K562 (cell line): ENCODE measurements around the gene REEP2. TPM values are rescaled to one million over a fixed set of nuclear protein-coding genes. Genes with fewer than 3 reads are reported as not detected.

ENCODE experiments used
- ATAC-seq: fragments of 200-7000 bp; cut with Tn5 transposase; 3 replicates; pipeline ENCODE4 v1.9.1; 2020; ENCODE audit warnings: moderate library complexity
- BruUV-seq: library from RNA; stranded (reverse); fragments of 400-500 nt; replicated peaks from 2 replicates; lab custom pipeline; 2021; lab: Mats Ljungman, UMichigan
- CTCF ChIA-PET: fragments of 300-600 bp; formaldehyde crosslinking; extraction: SDS; loops from one replicate; lab custom pipeline; 2021; ENCODE audit warnings: low intra/inter-chr PET ratio; lab: Yijun Ruan, JAX
- POLR2A ChIA-PET: fragments of 300-600, 350-650 bp; sonication (Branson Sonifier 250); formaldehyde crosslinking; extraction: SDS; loops from one replicate; lab custom pipeline; 2021; ENCODE audit warnings: antibody characterized with exemption, inconsistent platforms; lab: Yijun Ruan, JAX
- DNase-seq, 4 experiments: peaks; one replicate each; pipeline versions ENCODE4 v3.0.0 to v3.0.0-alpha.2; 2011 to 2018; ENCODE audit warnings: low spot score in 3 of 4, mixed read lengths in 3 of 4; ENCODE audit errors: extremely low read depth in 1 of 4
- FAIRE-seq: peaks from 2 replicates; lab custom pipeline; 2011; peaks lifted over from hg19 to GRCh38; lab: Jason Lieb, UNC
- H2AFZ ChIP-seq: 2 replicates; pipeline ENCODE4 v1.6.0; 2011; ENCODE audit warnings: low read depth, low read length, control low read depth, inconsistent platforms
- H3K27ac ChIP-seq: fragments of 200-600 bp; 3 replicates; pipeline ENCODE4 v1.8.0; 2011; ENCODE audit warnings: low read depth, mild to moderate bottlenecking, control low read depth, inconsistent platforms, low read length, moderate library complexity, mixed read lengths; ENCODE audit errors: extremely low read depth
- H3K27me3 ChIP-seq, 2 experiments: fragments of 300-600 bp in 1 of 2; 2 replicates in 1 of 2; 3 replicates in 1 of 2; pipeline versions ENCODE4 v1.6.0 to v1.8.0; 2011; ENCODE audit warnings: inconsistent platforms in 2 of 2, low read length in 2 of 2, mild to moderate bottlenecking in 1 of 2, mixed read lengths in 1 of 2, moderate library complexity in 1 of 2; ENCODE audit not compliant: control insufficient read depth in 2 of 2, insufficient read depth in 2 of 2
- H3K36me3 ChIP-seq: fragments of 300-600 bp; 3 replicates; pipeline ENCODE4 v1.8.0; 2011; ENCODE audit warnings: mild to moderate bottlenecking, low read length, inconsistent platforms; ENCODE audit not compliant: control insufficient read depth, insufficient read depth
- H3K4me1 ChIP-seq, 2 experiments: fragments of 200-600 bp in 1 of 2; replicated peaks in 1 of 2; 2 replicates in 1 of 2; 3 replicates in 1 of 2; pipeline versions ENCODE4 v1.5.1 to v1.8.0; 2011; ENCODE audit warnings: inconsistent platforms in 2 of 2, low read length in 2 of 2, mild to moderate bottlenecking in 1 of 2, mixed read lengths in 1 of 2, moderate library complexity in 1 of 2; ENCODE audit not compliant: control insufficient read depth in 2 of 2, insufficient read depth in 2 of 2
- H3K4me2 ChIP-seq: 2 replicates; pipeline ENCODE4 v1.6.1; 2011; ENCODE audit warnings: low read length, control low read depth, inconsistent platforms, mixed read lengths; ENCODE audit not compliant: insufficient read depth
- H3K4me3 ChIP-seq: fragments of 200-600 bp; sonication (generic), shearing (Covaris generic); 2 replicates; pipeline ENCODE4 v1.5.1; 2016; ENCODE audit warnings: control low read depth, inconsistent platforms
- H3K79me2 ChIP-seq: fragments of 200-600 bp; 3 replicates; pipeline ENCODE4 v1.8.0; 2011; ENCODE audit warnings: low read length, inconsistent platforms; ENCODE audit not compliant: control insufficient read depth, insufficient read depth
- H3K9ac ChIP-seq, 2 experiments: 2 replicates each; pipeline versions ENCODE4 v1.6.0 to v1.6.1; 2011; ENCODE audit warnings: low read depth in 2 of 2, low read length in 2 of 2, control low read depth in 1 of 2, inconsistent platforms in 1 of 2, mild to moderate bottlenecking in 1 of 2, mixed read lengths in 1 of 2; ENCODE audit not compliant: insufficient read depth in 1 of 2
- H3K9me1 ChIP-seq: one replicate; pipeline ENCODE4 v1.6.0; 2011; ENCODE audit warnings: inconsistent platforms, mild to moderate bottlenecking, low read length, moderate library complexity; ENCODE audit not compliant: control insufficient read depth, insufficient read depth
- H3K9me3 ChIP-seq: replicated peaks from 2 replicates; pipeline ENCODE4 v1.5.1; 2011; ENCODE audit warnings: low read depth, low read length, inconsistent platforms; ENCODE audit not compliant: control insufficient read depth, insufficient read depth
- H4K20me1 ChIP-seq: replicated peaks from 2 replicates; pipeline ENCODE4 v1.6.1; 2011; ENCODE audit warnings: low read length, inconsistent platforms, mixed read lengths; ENCODE audit not compliant: control insufficient read depth, insufficient read depth
- DNMT1 ChIP-seq: fragments of 450-650 bp; IDR thresholded peaks from 2 replicates; pipeline ENCODE4 v1.6.1; 2016; ENCODE audit warnings: antibody characterized with exemption, mild to moderate bottlenecking
- ILF3 ChIP-seq: fragments of 450-650 bp; IDR thresholded peaks from 2 replicates; pipeline ENCODE4 v1.6.1; 2018; ENCODE audit warnings: antibody characterized with exemption, mild to moderate bottlenecking, moderate library complexity, borderline replicate concordance
- NONO ChIP-seq, 2 experiments: fragments of 200-400 bp in 1 of 2; fragments of 450-650 bp in 1 of 2; formaldehyde crosslinking in 1 of 2; IDR thresholded peaks; 2 replicates each; pipeline ENCODE4 v1.6.1; 2017; ENCODE audit warnings: low read depth in 2 of 2, mild to moderate bottlenecking in 2 of 2, moderate library complexity in 2 of 2, low read length in 1 of 2
- NR2F6 ChIP-seq: fragments of 450-650 bp; formaldehyde crosslinking; IDR thresholded peaks from 2 replicates; pipeline ENCODE4 v1.4.0; 2020; ENCODE audit warnings: mild to moderate bottlenecking
- PML ChIP-seq: IDR thresholded peaks from 2 replicates; pipeline ENCODE4 v1.6.1; 2012; ENCODE audit warnings: low read length, inconsistent platforms
- POLR2AphosphoS5 ChIP-seq: IDR thresholded peaks from 2 replicates; pipeline ENCODE4 v1.6.1; 2011; ENCODE audit warnings: mild to moderate bottlenecking, low read depth, low read length, moderate library complexity; ENCODE audit not compliant: control insufficient read depth, insufficient read depth
- SRSF3 ChIP-seq: fragments of 200-400 bp; formaldehyde crosslinking; IDR thresholded peaks from 2 replicates; pipeline ENCODE4 v1.6.1; 2016; ENCODE audit warnings: mild to moderate bottlenecking, low read length, moderate library complexity; ENCODE audit not compliant: insufficient read depth
- SUPT5H ChIP-seq: fragments of 450-650 bp; IDR thresholded peaks from 2 replicates; pipeline ENCODE4 v1.6.1; 2016
- ZBTB40 ChIP-seq, 2 experiments: fragments of 450-650 bp in 1 of 2; sonication (generic) in 1 of 2; formaldehyde crosslinking in 1 of 2; IDR thresholded peaks; 2 replicates each; pipeline versions ENCODE4 v1.7.1 to v1.9.0; 2016 to 2022; ENCODE audit warnings: inconsistent platforms in 1 of 2, mild to moderate bottlenecking in 1 of 2, missing genetic modification reagents in 1 of 2
- WGBS: fragments of 100-300 bp; shearing (Covaris generic); methylation state at CpG from one replicate; pipeline ENCODE4 v1.1.6; 2016; ENCODE audit warnings: low coverage, mixed read lengths; ENCODE audit not compliant: insufficient coverage; ENCODE audit errors: missing lambda C conversion rate; 5-methylcytosine and 5-hydroxymethylcytosine counted together
- in situ Hi-C: fragments of 300-500 bp; cut with MboI; formaldehyde crosslinking; loops from 4 replicates; pipeline ENCODE4 v1.15.0; 2018; ENCODE audit warnings: inconsistent platforms, mixed read lengths
- intact Hi-C: fragments of 100-400 bp; cut with micrococcal nuclease; formaldehyde crosslinking; loops from 2 replicates; pipeline ENCODE4 v1.14.2; 2022
- polyA plus RNA-seq, 8 experiments: library from polyadenylated mRNA; depleted of rRNA in 4 of 8; stranded (reverse) in 5 of 8; unstranded in 3 of 8; fragments of >200 nt; fragmentation: Nextera tagmentation in 2 of 8; fragmentation: Illumina TruSeq in 1 of 8; extraction: Ambion mirVana in 2 of 8; extraction: Trizol in 1 of 8; gene quantifications; 2 replicates each; pipeline versions ENCODE4 v1.2.1 to v1.2.3, GENCODE V29; 2011 to 2014; ENCODE audit warnings: inconsistent platforms in 1 of 8, missing spikeins in 1 of 8
- total RNA-seq, 7 experiments: library from RNA; depleted of rRNA in 6 of 7; stranded (reverse); fragments of >200 nt in 6 of 7; fragmentation: Illumina TruSeq in 2 of 7; extraction: Trizol in 2 of 7; gene quantifications; 2 replicates each; pipeline versions ENCODE4 v1.2.1 to v1.2.3, GENCODE V29; 2011 to 2021; ENCODE audit warnings: low replicate concordance in 1 of 7

The REEP2 gene
- total and polyA plus RNA-seq, 9 of the 15 experiments (the other 6 are each of a cell fraction or from before 2014, with no cell fraction given) = 0.03 to 1.1 (median 0.12) TPM; not detected in 1

- TF ChIP-seq POLR2AphosphoS5 = peak; percentile 87
- peak; percentile 95; the same call in 1 of the 2 replicates for TF ChIP-seq ILF3
- no peak; the same call in 1 of the 2 replicates for TF ChIP-seq PML
Observed at GRCh38 chr5:138466125-138466899, 27.5 kb downstream of the REEP2 start (continued).

- Histone ChIP-seq H3K4me1 (peaks cover 17 to 46% of the 10 kb centered on the region in 2 experiments), H2AFZ (no peak overlapping the region), H3K27me3 (no peaks in the 10 kb centered on the region), H3K9ac (peak overlapping the region; percentile 95 to 97), H3K36me3 (peaks cover 30% of the 10 kb centered on the region), H3K79me2 (peaks cover 33% of the 10 kb centered on the region), H3K4me2 (peak overlapping the region; percentile 86), H3K27ac (no peak overlapping the region; the same call in 2 of the 3 replicates), H3K4me3 (peak overlapping the region; percentile 90), H3K9me1 (peaks cover 22% of the 10 kb centered on the region), H3K9me3 (no peaks in the 10 kb centered on the region), H4K20me1 (peaks cover 29% of the 10 kb centered on the region)
- 93% methylated on average over 45 of the region's 45 CpGs for WGBS
- ATAC-seq (no peak), DNase-seq (no peak), FAIRE-seq (no peak)
- intact Hi-C loops = no loop called here
- ChIA-PET CTCF (no interaction called here), POLR2A (interaction anchor here (0.6 to 2.5 kb wide), 10 partner anchors 9 to 76 kb away, joined by 3 to 28 read pairs (median 4); partner anchors contain the start of gene ETF1)
- no TSS peak for BruUV-seq
- in situ Hi-C loops = no loop called here
- TF ChIP-seq DNMT1 (no peak), SRSF3 (peak; percentile 96), ZBTB40 (IDR thresholded peaks at IDR 0.05) (no peak), ZBTB40 (CRISPR knock-in tag; IDR thresholded peaks at IDR 0.05) (no peak), NR2F6 (CRISPR knock-in tag) (no peak), SUPT5H (peak; percentile 46), NONO (IDR thresholded peaks at IDR 0.05; ENCODE audit: low read depth in 2 of 2, low read length in 1 of 2) (no peak)
Observed at GRCh38 chr5:138466900-138467710, 28.2 kb downstream of the REEP2 start.
